NCI-H2196 treated with DMSO at 0.1 percent for 48 hours (cell line): ENCODE measurements around the gene AFF1.

Source experiments
- DNase-seq: peaks from one replicate; lab custom pipeline; 2025; ENCODE audit not compliant: unreplicated experiment; lab: John Stamatoyannopoulos, UW

AFF1 gene

GRCh38 chr4:86918539-86919072 is 16.2 kb upstream of the AFF1 start:
- DNase-seq, result no peak

- DNase-seq, result no peak
These were observed 15.1 kb upstream of the AFF1 start for GRCh38 chr4:86919561-86920223.

GRCh38 chr4:86921608-86922252 is 13.1 kb upstream of the AFF1 start:
- DNase-seq, result no peak

DNA sequence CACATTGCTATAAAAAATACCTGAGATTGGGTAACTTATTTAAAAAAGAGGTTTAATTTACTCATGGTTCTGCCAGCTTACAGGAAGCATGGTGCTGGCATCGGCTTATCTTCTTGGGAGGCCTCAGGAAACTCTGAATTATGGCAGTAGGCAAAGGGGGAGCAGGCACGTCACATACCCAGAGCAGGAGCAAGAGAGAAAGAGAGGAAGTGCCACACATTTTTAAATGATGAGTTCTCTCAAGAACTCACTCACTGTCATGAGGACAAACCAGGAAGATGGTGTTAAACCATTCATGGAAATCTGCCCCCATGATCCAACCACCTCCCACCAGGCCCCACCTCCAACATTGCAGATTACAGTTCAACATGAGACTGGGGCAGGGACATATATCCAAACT is 10.0 kb upstream of the AFF1 start:
- DNase-seq, result no peak

DNA sequence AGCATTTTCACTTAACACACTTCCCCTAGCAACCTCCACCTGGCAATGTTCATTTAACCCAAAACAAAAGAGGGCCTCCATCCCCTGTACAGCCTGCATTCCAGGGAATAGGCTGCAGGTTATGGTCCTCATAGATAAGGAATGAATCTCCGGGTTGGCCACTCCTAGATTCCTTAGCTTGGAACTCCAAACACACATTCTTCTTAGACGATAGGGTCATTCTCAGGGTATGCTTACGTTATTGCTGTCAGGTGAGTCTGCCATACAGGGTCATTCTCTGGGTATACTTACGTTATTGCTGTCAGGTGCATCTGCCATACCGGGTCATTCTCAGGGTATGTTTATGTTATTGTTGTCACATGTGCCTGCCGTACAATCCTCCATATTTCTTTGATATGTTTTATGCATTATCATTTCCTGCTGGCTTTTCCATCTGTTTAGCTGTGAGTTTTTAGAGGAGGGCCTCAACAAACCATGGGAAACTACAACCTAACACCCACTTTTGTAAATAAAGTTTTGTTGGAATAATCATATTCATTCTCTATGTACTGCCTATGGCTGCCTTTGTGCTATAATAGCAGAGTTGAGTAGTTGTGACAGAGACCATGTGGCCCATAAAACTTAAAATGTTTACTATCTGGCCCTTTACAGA is 8.2 kb upstream of the AFF1 start:
- no peak for DNase-seq

- DNase-seq, result no peak
These were observed 6.9 kb upstream of the AFF1 start for GRCh38 chr4:86927843-86928395.

GRCh38 chr4:86928400-86929255 is 6.2 kb upstream of the AFF1 start:
- DNase-seq, result no peak

- no peak for DNase-seq
These were observed 552 bp upstream of the AFF1 start for GRCh38 chr4:86934147-86934770.

GRCh38 chr4:86935566-86935852 is 698 bp downstream of the AFF1 start:
- DNase-seq, result no peak

DNA sequence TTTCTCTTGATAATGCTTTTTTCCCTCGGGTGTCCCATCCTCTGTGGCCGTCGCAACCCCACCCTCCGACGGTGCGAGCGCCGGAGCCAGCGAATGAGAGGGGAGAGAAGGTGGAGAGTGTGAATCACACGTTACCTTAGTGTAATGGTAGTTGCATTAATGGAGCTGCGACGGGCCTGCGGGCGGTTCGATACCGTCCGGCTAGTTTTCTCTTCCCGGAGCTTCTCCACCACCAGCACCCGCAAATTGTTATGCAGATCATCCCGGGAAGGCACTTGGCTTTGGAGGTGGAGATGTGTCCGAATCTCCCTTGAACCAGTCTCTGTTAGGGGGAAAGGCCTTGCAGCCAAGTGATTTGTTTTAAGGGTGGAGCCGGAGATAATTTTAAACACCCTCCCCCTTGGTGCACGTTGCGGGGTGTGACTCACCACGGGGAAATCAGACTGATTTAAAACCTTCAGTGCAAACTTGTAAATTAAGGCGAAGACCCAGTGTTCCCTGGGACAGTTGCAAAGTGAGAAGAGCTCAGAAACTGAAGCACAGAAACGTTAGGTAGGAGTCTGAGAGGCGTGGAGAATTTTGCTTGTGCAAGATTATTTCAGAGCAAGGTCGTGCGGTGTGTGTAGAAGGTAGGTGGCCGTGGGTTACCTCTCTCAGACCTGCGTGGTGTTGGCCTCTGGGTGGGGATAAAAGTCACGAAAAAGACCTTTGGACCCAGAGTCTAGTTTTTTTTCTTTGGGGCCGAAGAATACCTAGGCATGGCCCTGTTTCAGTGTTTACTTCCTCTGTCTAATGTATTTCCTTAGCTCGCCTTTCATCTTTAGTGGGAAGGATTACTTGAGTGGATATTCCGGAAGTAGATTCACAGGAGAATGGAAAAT is 1.3 kb downstream of the AFF1 start:
- no peak for DNase-seq

GRCh38 chr4:86938771-86939520 is 4.1 kb downstream of the AFF1 start:
- DNase-seq, result no peak

DNA sequence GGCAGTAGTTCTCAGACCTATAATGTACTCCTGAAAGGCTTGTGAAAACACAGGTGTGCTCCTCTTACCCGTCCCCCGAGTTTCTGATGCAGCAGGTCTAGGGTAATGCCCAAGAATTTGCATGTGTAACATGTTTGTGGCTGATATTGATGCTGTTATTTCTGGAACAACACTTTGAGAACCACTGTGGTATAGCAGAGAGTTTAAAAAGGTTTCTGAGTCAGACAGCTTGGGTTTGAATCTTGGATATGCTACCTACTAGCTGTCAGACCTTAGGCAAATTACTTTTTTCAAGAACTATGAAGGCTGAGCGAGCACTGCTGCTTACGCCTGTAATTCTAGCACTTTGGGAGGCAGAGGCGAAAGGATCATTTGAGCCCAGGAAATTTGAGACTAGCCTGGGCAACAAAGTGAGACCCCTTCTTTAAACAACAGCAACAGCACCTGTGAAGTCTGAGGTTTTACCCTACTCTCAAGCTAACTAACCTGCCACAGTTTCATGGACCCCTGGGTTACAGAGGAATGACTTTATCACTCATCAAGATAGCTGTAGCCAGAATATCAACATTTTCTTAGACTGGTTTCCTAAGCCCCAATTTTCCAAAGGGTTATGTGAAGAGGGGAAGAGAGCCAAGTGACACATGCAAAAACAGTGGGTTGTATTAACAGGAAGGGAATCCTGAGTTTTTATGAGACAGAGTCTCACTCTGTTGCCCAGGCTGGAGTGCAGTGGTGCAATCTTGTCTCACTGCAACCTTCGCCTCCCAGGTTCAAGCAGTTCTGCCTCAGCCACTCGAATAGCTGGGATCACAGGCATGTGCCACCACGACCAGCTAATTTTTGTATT is 5.1 kb downstream of the AFF1 start:
- DNase-seq, result no peak

DNA sequence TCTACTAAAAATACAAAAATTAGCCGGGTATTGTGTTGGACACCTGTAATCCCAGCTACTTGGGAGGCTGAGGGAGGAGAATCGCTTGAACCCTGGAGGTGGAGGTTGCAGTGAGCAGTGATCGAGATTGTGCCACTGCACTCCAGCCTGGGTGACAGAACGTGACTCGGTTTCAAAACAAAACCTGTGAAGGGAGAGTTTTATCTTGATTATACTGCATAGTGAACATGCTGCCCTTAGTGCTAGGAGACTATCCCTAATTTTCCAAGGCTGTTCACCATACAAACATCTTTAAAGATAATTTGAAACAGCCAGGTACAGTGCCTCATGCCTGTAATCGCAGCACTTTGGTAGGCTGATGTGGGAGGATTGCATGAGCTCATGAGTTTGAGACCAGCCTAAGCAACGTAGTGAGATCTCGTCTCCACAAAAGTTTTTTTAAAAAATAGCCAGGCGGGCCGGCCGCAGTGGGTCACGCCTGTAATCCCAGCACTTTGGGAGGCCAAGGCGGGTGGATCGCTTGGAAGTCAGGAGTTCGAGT is 6.2 kb downstream of the AFF1 start:
- DNase-seq, result no peak

- no peak for DNase-seq
These were observed 7.4 kb downstream of the AFF1 start for GRCh38 chr4:86942185-86942666.

DNA sequence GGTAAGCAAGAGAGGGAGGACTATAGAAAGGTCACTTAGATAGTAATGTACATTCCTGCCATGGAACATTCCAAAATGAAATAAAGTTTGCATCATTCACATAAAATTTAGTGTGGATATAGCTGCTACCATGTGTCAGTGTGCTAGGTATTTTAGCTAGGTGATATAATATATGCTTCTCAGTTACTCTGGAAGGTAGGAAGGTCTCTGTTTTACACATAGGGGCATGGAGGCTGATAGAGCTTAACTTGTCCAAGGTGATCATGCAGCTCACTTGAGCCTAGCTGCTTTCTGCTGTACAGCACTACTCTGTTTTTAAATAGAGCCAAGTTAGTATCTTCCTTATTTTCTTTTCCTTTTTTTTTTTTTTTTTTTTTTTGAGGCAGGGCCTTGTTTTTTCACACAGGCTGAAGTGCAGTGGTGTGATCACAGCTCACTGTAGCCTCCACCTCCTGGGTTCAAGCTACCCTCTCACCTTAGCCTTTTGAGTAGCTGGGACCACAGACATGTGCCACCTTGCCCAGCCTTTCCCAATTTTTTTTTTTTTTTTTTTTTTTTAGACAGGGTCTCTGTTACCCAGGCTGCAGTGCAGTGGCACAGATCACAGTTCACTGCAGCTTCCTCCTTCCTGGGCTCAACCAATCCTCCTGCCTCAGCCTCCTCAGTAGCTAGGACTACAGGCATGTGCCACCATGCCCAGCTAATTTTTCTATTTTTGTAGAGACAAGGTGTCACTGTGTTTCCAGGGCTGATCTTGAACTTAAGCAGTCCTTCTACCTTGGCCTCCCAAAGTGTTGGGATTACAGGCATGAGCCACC is 10.4 kb downstream of the AFF1 start:
- DNase-seq, result no peak

GRCh38 chr4:86946868-86947500 is 12.2 kb downstream of the AFF1 start:
- no peak for DNase-seq
